CD4-positive, alpha-beta T cell treated with Interleukin-17A for 4 hours (primary cell): Measurements from ENCODE around the gene LGALS4.
A peak's percentile ranks its signal among the peaks of the same experiment; 100 is the strongest.
"Not testable (repeated sequence)": the region's sequence is repeated elsewhere in the genome, so short reads cannot be mapped to it uniquely, and the experiment has no call there.

Experiments
- DNase-seq: peaks from one replicate; pipeline ENCODE4 v3.0.0-alpha.2; 2020; ENCODE audit warnings: mixed read lengths

Gene LGALS4

GRCh38 chr19:38841787-38842438, 29.2 kb upstream of the LGALS4 start:
- DNase-seq, result peak; percentile 79

GRCh38 chr19:38841180-38841766, 28.5 kb upstream of the LGALS4 start:
- no peak for DNase-seq

DNA sequence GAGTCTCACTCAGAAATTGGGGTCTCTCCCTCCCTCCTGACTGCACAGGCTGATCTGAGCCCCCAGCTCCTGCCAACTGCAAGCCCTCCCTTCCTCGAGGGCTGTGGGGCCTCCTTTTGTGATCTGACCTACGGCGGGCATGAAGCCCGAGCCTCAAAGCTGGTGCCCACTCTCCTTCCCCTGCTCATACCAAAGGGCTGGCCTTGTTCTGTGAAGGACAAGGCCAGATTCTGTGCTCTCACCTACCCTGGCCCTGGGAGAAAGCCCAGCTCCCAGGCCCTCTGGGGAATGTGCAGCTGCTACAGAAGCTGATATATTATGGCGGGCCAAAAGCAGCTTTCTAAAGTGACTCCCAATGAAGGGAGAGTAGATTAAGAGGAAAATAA, 27.8 kb upstream of the LGALS4 start:
- DNase-seq, result no peak

DNA sequence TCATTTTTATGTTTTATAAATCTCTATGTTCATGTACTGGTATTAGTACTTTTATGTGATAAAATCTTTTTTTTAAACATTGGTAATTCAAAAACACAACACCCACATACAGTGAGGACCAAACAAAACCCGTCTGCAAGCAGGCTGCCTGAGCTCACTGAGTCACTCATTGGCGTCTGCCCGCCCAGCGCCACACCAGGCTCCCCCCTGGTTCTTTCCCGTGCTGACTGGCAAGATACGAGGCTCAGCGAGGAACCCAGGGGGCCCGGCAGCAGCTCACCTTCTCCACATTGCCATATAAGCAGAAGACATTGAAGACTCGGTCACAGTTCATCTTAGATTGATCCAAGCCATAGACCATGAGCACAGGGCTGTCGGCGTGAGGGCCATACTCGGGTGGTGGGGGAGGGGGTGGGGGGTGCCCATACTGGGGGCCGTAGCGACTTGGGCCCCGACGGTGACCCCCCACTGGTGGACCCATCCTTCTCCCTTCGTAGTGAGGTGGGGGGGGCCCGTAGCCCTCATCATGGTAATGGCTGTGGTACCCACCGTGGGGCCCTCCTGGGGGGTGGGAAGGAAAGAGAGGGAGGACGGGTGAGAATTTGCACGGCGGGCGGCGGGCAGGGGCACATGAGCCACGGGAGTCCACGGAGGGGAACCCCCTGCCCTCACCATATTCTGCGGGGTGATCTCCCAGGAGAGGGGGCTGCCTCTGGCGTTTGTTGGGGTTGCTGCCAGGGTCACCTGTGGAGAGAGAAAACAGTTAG, 27.3 kb upstream of the LGALS4 start:
- no peak for DNase-seq

DNA sequence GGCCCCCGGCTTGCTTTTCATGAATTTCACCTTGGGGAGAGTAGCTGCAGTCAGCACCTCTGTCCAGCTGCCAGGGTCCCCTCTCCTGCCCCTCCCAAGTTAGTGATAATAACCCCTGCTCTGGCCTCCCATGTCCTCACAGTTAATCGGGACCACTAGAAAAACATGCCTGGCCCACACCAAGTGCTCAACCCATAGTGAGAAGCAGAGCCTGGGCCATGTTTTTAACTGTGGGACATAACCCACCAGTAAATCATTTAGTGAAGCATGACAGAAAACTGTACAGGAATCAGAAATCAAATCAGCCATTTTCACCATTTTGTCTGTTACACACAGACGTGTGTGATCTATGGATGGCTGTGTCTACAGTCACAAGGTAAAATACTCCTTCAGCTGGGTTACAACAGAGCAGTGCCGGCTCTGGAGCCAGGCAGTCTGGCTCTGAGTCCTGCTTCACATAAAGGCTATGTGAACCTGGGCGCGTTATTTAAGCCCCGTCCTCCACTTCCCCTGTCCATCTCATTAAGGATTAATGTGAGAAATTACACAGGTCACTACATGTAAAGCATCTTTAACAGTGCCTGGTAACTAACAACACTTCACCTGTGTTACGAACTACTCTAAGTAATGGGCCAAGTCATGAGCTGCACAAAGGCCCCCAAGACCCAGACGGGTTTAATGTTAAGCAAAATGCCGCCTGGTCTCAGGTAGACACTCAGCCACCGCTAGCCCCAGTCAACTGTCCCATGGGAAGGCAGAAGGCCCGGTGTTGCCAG, 26.4 kb upstream of the LGALS4 start:
- no peak for DNase-seq

GRCh38 chr19:38838208-38838985, 25.7 kb upstream of the LGALS4 start:
- DNase-seq, result peak; percentile 63

GRCh38 chr19:38837656-38838121, 24.9 kb upstream of the LGALS4 start:
- DNase-seq, result no peak

DNA sequence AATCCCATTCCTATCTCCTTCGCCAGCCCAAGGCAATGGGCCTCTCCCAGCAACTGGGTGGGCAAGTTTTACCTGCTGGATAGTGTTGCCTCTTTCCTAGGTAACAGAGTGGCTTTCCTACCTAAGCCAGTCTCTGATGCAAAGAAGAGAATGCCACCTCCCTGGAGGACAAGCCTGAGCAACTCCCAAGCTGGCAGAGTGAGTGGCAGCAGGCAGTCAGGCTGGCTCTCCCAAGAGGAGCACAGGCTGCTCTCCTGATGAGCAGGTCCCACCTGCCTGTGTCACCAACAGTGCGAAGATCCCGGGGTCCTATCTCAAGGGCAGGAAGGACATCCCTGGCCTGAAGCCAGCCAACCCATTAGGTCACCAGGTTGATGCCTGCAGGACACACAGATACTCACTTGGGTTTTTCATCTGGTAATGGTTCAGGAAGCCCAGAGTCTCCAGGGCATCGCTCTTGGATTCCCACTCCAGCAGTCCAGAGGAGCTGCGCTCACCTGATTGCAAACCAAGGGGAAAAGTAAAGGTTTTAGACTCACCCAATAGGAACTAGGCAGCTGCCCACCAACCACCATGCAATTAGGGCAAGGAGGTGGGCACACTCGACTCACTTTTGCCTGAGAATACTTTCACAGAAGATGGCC, 24.4 kb upstream of the LGALS4 start:
- DNase-seq, result no peak

- DNase-seq, result no peak
Observed at GRCh38 chr19:38836159-38836982, 23.6 kb upstream of the LGALS4 start.

- no peak for DNase-seq
Observed at GRCh38 chr19:38834590-38834989, 21.8 kb upstream of the LGALS4 start.

DNA sequence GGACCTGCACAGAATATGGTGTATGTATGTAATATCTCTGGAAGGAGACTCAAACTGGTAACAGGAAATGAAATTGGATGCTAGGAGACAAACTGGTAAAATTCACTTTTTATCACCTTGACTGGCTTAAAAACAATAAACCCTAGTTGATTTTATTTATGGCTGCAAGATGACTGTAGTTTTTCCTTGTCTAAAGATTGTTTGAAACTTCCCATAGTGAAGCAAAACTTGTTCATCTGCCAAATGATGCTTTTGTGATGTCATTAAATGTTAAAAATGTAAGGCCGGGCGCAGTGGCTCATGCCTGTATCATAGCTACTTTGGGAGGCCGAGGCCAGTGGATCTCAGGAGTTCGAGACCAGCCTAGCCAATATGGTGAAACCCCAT, 21.4 kb upstream of the LGALS4 start:
- no peak for DNase-seq

DNA sequence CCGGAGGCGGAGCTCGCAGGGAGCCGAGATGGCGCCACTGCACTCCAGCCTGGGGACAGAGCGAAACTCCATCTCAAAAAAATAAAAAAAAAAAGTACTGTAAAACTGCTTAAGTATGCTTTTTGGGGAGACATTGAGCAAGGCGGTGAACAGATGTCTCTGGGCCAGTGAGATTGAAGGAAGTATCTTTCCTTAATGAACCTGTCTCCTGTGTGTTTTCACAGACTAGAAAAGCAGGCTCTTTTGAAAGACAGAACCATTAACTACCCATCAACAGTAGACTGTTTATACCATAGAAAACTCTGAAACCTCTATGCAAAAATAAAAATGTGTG, 20.3 kb upstream of the LGALS4 start:
- DNase-seq, result no peak

DNA sequence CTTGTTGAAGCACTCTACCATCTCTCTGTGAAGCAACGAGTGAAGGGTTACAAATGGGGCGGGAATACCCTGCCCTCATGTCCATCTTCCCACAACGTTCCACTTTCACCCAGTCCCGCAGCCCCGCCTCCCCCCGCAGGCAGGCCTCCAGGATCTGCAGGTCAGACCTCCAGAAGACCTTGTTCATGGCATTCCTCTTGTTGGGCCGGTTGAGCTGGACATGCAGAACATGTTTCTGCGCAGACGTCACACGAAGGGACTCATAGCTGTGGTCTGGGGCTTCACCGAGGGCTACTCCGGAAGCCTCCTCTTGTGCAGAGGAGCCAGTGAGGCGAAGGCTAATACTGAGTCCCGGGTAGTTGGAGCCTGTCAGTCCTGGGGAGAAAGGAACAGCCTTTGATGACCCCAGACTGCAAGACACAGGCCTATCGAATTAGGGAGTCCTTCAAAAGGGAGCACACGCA, 18.4 kb upstream of the LGALS4 start:
- peak; percentile 34 for DNase-seq

DNA sequence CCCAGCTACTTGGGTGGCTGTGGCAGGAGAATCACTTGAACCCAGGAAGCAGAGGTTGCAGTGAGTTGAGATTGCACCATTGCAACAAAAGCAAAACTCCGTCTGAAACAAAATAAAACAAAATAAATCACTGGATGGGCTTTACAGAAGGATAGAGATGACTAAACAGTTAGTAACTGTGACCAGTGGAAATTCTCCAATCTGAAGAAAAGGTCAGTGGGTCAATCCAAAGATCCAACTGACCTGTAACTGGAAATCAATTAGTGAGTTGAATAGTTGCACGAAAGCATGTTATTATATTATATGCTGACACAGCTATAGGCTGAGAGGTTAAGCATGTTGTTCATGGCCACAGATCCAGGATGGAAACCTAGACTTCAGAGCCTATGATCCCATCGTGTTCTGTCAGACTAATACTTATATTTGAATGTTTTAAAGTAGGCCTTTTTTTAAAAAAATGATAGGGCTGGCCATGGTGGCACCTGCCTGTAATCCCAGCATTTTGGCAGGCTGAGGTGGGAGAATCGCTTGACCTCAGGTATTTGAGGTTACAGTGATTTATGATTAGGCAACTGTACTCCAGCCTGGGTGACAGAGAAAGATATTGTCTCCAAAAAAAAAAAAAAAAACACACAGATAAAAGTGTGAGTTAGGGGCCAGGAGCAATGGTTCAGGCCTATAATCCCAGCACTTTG, 17.4 kb upstream of the LGALS4 start:
- DNase-seq, result no peak

- DNase-seq, result not testable (repeated sequence)
Observed at GRCh38 chr19:38829203-38829602, 16.5 kb upstream of the LGALS4 start.

DNA sequence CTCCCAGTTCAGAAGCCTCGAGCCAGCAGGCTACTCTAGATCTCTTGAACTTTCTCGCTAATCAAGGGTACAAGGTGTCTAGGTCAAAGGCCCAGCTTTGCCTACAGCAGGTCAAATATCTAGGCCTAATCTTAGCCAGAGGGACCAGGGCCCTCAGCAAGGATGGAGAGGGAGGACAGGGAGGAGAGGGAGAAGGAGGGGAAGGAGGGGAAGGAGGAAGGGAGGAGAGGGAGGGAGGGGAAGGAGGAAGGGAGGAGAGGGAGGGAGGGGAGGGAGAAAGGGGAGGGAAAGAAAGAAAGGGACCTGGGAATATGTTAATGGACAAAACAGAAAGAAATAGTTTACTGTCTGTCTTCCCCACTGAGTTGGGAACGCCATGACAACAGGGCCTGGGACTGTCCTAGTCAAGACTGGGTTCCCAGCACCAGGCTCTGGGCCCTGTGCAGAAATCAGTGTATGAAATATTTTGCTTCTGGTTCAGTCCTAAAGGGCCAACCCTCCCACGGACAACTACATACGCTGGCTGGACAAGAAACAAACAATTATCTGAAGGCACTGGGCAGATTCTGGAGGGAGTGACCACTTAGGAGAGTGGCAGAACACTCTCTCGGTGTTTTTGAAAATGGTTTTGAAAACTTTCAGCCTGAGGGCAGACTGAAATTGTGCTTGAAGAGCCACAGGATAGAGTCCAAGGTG, 14.3 kb upstream of the LGALS4 start:
- no peak for DNase-seq

- DNase-seq, result not testable (repeated sequence)
Observed at GRCh38 chr19:38825936-38826335, 13.2 kb upstream of the LGALS4 start.

DNA sequence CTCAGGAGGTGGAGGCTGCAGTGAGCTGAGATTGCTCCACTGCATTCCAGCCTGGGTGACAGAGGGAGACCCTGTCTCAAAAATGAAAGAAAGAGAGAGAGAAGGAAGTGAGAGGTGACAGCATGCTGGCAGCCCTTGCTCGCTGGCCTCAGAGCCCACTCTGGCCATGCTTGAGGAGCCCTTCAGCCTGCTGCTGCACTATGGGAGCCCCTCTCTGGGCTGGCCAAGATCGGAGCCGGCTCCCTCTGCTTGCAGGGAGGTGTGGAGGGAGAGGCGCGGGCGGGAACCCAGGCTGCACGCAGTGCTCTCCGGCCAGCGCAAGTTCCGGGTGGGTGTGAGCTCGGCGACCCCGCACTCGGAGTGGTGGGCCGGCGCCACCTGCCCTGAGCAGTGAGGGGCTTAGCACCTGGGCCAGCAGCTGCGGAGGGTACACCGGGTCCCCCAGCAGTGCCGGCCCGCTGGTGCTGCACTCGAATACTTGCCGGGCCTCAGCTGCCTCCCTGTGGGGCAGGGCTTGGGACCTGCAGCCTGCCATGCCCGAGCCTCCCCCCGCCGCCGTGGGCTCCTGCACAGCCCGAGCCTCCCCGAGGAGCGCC, 8.6 kb upstream of the LGALS4 start:
- not testable (repeated sequence) for DNase-seq

DNA sequence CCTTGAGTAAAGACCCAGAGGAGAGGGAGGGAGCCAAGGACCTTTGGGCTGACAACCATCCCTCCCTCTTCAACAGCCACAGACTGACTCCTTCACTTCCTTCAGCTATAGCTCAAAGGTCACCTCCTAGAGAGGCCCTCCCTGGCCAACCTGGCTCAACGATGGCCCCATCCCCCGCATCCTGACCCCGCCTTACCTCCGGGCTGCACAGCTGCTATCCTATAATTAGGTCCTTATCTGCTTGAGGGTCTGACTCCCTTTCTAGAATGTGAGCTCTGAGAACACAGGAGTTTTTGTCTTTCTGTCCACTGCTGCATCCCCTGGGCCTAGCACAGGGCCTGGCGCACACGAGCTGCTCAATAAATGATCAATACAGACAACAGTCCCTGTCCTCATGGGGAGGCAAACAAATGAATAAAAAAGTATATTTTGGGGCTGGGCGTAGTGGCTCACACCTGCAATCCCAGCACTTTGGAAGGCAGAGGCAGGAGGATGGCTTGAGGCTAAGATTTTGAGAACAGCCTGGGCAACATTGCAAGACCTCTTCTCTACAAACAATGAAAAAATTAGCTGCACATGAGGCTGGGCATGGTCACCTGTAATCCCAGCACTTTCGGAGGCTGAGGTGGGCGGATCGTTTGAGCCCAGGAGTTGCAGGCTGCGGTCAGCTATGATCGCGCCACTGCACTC, 6.6 kb upstream of the LGALS4 start:
- DNase-seq, result no peak
